IMR-90 (cell line): ENCODE data around the gene TTI1. TPM values are rescaled to one million over a fixed set of nuclear protein-coding genes. Genes with fewer than 3 reads are reported as not detected.
A peak's percentile ranks its signal among the peaks of the same experiment; 100 is the strongest.

Experiments used
- ATAC-seq: fragments of 200-7000 bp; cut with Tn5 transposase; 2 replicates; pipeline ENCODE4 v1.9.1; 2020; ENCODE audit warnings: low read depth, mild to moderate bottlenecking, moderate library complexity
- BruUV-seq: library from RNA; stranded (reverse); fragments of 400-500 nt; replicated peaks from 2 replicates; lab custom pipeline; 2021; lab: Mats Ljungman, UMichigan
- CTCF ChIA-PET: fragments of 300-600 bp; formaldehyde crosslinking; extraction: SDS; loops from one replicate; lab custom pipeline; 2021; ENCODE audit warnings: antibody characterized with exemption; lab: Yijun Ruan, JAX
- POLR2A ChIA-PET: fragments of 300-600 bp; sonication (Branson Sonifier 250); formaldehyde crosslinking; loops from one replicate; lab custom pipeline; 2022; ENCODE audit warnings: antibody characterized with exemption; ENCODE audit not compliant: unreplicated experiment; lab: Charles Lee
- DNase-seq: peaks from one replicate; pipeline ENCODE4 v3.0.0; 2013
- H2AFZ ChIP-seq: replicated peaks from 2 replicates; pipeline ENCODE3; 2013; ENCODE audit warnings: low read length, mild to moderate bottlenecking; ENCODE audit not compliant: poor library complexity
- H2AK5ac ChIP-seq: 2 replicates; pipeline ENCODE4 v1.6.1; 2013; ENCODE audit warnings: low read depth, low read length, inconsistent platforms
- H2AK9ac ChIP-seq: replicated peaks from 2 replicates; pipeline ENCODE3; 2013; ENCODE audit warnings: mild to moderate bottlenecking, low read depth, low read length, moderate library complexity; ENCODE audit not compliant: poor library complexity
- H2BK120ac ChIP-seq: 2 replicates; pipeline ENCODE4 v1.6.1; 2013; ENCODE audit warnings: low read depth, low read length, inconsistent platforms
- H2BK15ac ChIP-seq: 3 replicates; pipeline ENCODE4 v1.6.1; 2013; ENCODE audit warnings: low read depth, low read length, inconsistent platforms
- H2BK20ac ChIP-seq: 2 replicates; pipeline ENCODE4 v1.6.1; 2013; ENCODE audit warnings: low read depth, mild to moderate bottlenecking, inconsistent platforms, low read length, moderate library complexity
- H2BK5ac ChIP-seq: 2 replicates; pipeline ENCODE4 v1.6.1; 2013; ENCODE audit warnings: mild to moderate bottlenecking, low read depth, low read length, inconsistent platforms; ENCODE audit not compliant: poor library complexity, severe bottlenecking
- H3K14ac ChIP-seq: replicated peaks from 2 replicates; pipeline ENCODE4 v1.6.1; 2013; ENCODE audit warnings: low read depth, low read length, inconsistent platforms
- H3K18ac ChIP-seq: 2 replicates; pipeline ENCODE4 v1.6.1; 2013; ENCODE audit warnings: low read depth, low read length, control low read depth
- H3K23ac ChIP-seq: 2 replicates; pipeline ENCODE4 v1.6.1; 2013; ENCODE audit warnings: low read depth, low read length, inconsistent platforms
- H3K27ac ChIP-seq: 2 replicates; pipeline ENCODE4 v1.5.1; 2013; ENCODE audit warnings: mild to moderate bottlenecking, control low read depth, low read length; ENCODE audit not compliant: insufficient read depth
- H3K27me3 ChIP-seq: 2 replicates; pipeline ENCODE4 v1.6.1; 2013; ENCODE audit warnings: low read length; ENCODE audit not compliant: control insufficient read depth, insufficient read depth
- H3K36me3 ChIP-seq: 2 replicates; pipeline ENCODE4 v1.6.1; 2013; ENCODE audit warnings: low read length, mixed read lengths; ENCODE audit not compliant: control insufficient read depth, insufficient read depth
- H3K4ac ChIP-seq: 2 replicates; pipeline ENCODE4 v1.6.1; 2013; ENCODE audit warnings: low read depth, low read length, inconsistent platforms
- H3K4me1 ChIP-seq: 2 replicates; pipeline ENCODE4 v1.6.1; 2013; ENCODE audit warnings: low read length, mixed read lengths; ENCODE audit not compliant: control insufficient read depth, insufficient read depth
- H3K4me2 ChIP-seq: 2 replicates; pipeline ENCODE4 v1.6.1; 2013; ENCODE audit warnings: low read depth, mild to moderate bottlenecking, control low read depth, low read length, moderate library complexity
- H3K4me3 ChIP-seq: 2 replicates; pipeline ENCODE4 v1.5.1; 2013; ENCODE audit warnings: low read depth, mild to moderate bottlenecking, control low read depth, low read length, moderate library complexity; ENCODE audit not compliant: insufficient read depth
- H3K56ac ChIP-seq: 2 replicates; pipeline ENCODE4 v1.6.1; 2013; ENCODE audit warnings: low read length, inconsistent platforms; ENCODE audit not compliant: insufficient read depth; ENCODE audit errors: extremely low read depth
- H3K79me1 ChIP-seq, 2 experiments: 2 replicates each; pipeline ENCODE4 v1.6.1; 2013; ENCODE audit warnings: low read length in 2 of 2, inconsistent platforms in 1 of 2, low read depth in 1 of 2
- H3K9ac ChIP-seq: 2 replicates; pipeline ENCODE4 v1.6.1; 2013; ENCODE audit warnings: low read depth, low read length, control low read depth
- H3K9me1 ChIP-seq: 2 replicates; pipeline ENCODE4 v1.6.1; 2013; ENCODE audit warnings: low read length, inconsistent platforms; ENCODE audit not compliant: insufficient read depth
- H3K9me3 ChIP-seq: 2 replicates; pipeline ENCODE4 v1.6.1; 2013; ENCODE audit warnings: low read length; ENCODE audit not compliant: control insufficient read depth, insufficient read depth
- H4K20me1 ChIP-seq: 2 replicates; pipeline ENCODE4 v1.6.1; 2013; ENCODE audit warnings: low read length, inconsistent platforms; ENCODE audit not compliant: insufficient read depth
- H4K5ac ChIP-seq: 2 replicates; pipeline ENCODE4 v1.6.1; 2013; ENCODE audit warnings: mild to moderate bottlenecking, low read depth, low read length, control low read depth
- H4K8ac ChIP-seq, 2 experiments: 2 replicates each; pipeline ENCODE4 v1.6.1; 2013; ENCODE audit warnings: low read depth in 2 of 2, low read length in 2 of 2, control low read depth in 1 of 2, inconsistent platforms in 1 of 2
- H4K91ac ChIP-seq: 2 replicates; pipeline ENCODE4 v1.6.1; 2013; ENCODE audit warnings: low read depth, low read length, inconsistent platforms; ENCODE audit not compliant: insufficient read depth
- BHLHE40 ChIP-seq: fragments of 150-350 bp; IDR thresholded peaks from 2 replicates; pipeline ENCODE4 v1.6.1; 2016; ENCODE audit warnings: mild to moderate bottlenecking, low read depth, low read length
- CEBPB ChIP-seq: IDR thresholded peaks from 2 replicates; pipeline ENCODE4 v1.6.1; 2012; ENCODE audit warnings: low read depth, low read length, improper control_type of control experiment
- CHD1 ChIP-seq: IDR thresholded peaks from 2 replicates; pipeline ENCODE4 v1.6.1; 2012; ENCODE audit warnings: low read depth, low read length, improper control_type of control experiment
- FOS ChIP-seq: fragments of 150-350 bp; IDR thresholded peaks from 2 replicates; pipeline ENCODE4 v1.6.1; 2016; ENCODE audit warnings: low read depth, low read length
- MAZ ChIP-seq: IDR thresholded peaks from 2 replicates; pipeline ENCODE4 v1.6.1; 2012; ENCODE audit warnings: low read depth, mild to moderate bottlenecking, low read length, improper control_type of control experiment, moderate library complexity, borderline replicate concordance
- MXI1 ChIP-seq: IDR thresholded peaks from 2 replicates; pipeline ENCODE4 v1.6.1; 2012; ENCODE audit warnings: low read depth, mild to moderate bottlenecking, low read length, moderate library complexity, borderline replicate concordance
- NFE2L2 ChIP-seq: fragments of 150-350 bp; IDR thresholded peaks from 2 replicates; pipeline ENCODE4 v1.6.1; 2016; ENCODE audit warnings: low read depth, mild to moderate bottlenecking, low read length
- POLR2A ChIP-seq: IDR thresholded peaks from 2 replicates; pipeline ENCODE4 v1.6.1; 2012; ENCODE audit warnings: mild to moderate bottlenecking, low read depth, low read length
- RAD21 ChIP-seq: IDR thresholded peaks from 2 replicates; pipeline ENCODE4 v1.6.1; 2012; ENCODE audit warnings: low read length, improper control_type of control experiment
- RCOR1 ChIP-seq: IDR thresholded peaks from 2 replicates; pipeline ENCODE4 v1.6.1; 2012; ENCODE audit warnings: mild to moderate bottlenecking, low read length, improper control_type of control experiment; ENCODE audit not compliant: insufficient replicate concordance
- RFX5 ChIP-seq: IDR thresholded peaks from 2 replicates; pipeline ENCODE4 v1.8.0; 2012; ENCODE audit warnings: low read depth, mild to moderate bottlenecking, low read length, moderate library complexity
- SMC3 ChIP-seq: fragments of 150-350 bp; IDR thresholded peaks from 2 replicates; pipeline ENCODE4 v1.6.1; 2016; ENCODE audit warnings: low read depth, mild to moderate bottlenecking, antibody characterized with exemption, low read length, moderate library complexity
- dilution Hi-C: fragments of 300-500 bp; cut with HindIII; formaldehyde crosslinking; loops from one replicate; pipeline ENCODE4 v1.14.3; 2018; ENCODE audit warnings: low sequenced_read_pairs; ENCODE audit not compliant: unreplicated experiment
- in situ Hi-C: fragments of 300-500 bp; cut with MboI; formaldehyde crosslinking; loops from 3 replicates; pipeline ENCODE4 v1.14.3; 2019; ENCODE audit warnings: low sequenced_read_pairs, inconsistent platforms, mixed read lengths
- intact Hi-C: fragments of 100-400 bp; cut with micrococcal nuclease; formaldehyde crosslinking; loops from 2 replicates; pipeline ENCODE4 v1.10.0; 2022
- polyA plus RNA-seq, 3 experiments: library from polyadenylated mRNA; depleted of rRNA; stranded (reverse); fragments of >200 nt; gene quantifications; 2 replicates each; pipeline ENCODE4 v1.2.3, GENCODE V29; 2012; ENCODE audit warnings: low replicate concordance in 1 of 3
- total RNA-seq: library from RNA; depleted of rRNA; stranded (reverse); fragments of >200 nt; gene quantifications from 2 replicates; pipeline ENCODE4 v1.2.3, GENCODE V29; 2012
- TF ChIP-seq, protein P1 (sequence below): conservative IDR thresholded peaks from 2 replicates; pipeline ENCODE4 v1.5.1; 2012; ENCODE audit warnings: mild to moderate bottlenecking, low read depth, low read length, improper control_type of control experiment

Gene TTI1
- total and polyA plus RNA-seq, 2 of the 4 experiments (the other 2 are of a cell fraction) = 12.5 to 17.6 TPM

DNA sequence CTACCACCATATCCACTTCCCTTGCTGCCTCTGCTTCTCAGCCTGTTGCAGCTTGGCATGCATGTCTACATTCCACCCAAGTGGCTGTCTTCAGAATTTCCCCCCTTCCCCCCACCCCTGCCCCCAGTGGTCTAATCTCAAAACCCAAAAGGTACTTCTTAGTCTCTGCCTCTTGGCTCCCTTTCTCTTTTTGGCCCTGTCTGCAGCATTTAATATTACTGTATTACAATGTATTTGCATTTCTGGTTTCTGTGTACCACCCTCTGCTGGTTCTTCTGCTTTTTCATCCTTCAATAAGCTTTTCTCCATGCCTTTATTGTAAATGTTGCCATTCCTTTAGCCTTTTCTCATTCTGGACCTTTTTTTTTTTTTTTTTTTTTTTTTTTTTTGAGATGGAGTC, 43.3 kb upstream of the TTI1 start:
- Histone ChIP-seq H4K8ac (peak overlapping the region; percentile 60 to 73), H2BK20ac (peak overlapping the region; percentile 80; the same call in 1 of the 2 replicates), H3K9me1 (peaks cover 19% of the 10 kb centered on the region), H2AK5ac (peak overlapping the region; percentile 87), H4K5ac (peak overlapping the region; percentile 92), H3K4me2 (peak overlapping the region; percentile 40; the same call in 1 of the 2 replicates), H3K36me3 (peaks cover 10% of the 10 kb centered on the region), H3K79me1 (peaks cover 30 to 57% of the 10 kb centered on the region in 2 experiments), H3K4ac (peak overlapping the region; percentile 70; the same call in 1 of the 2 replicates), H3K27me3 (no peaks in the 10 kb centered on the region), H4K91ac (peak overlapping the region; percentile 67; the same call in 1 of the 2 replicates), H2AK9ac (no peak overlapping the region), H3K23ac (peak overlapping the region; percentile 26; the same call in 1 of the 2 replicates), H3K9me3 (peaks cover 2% of the 10 kb centered on the region; the same call in 1 of the 2 replicates), H3K18ac (peak overlapping the region; percentile 95), H3K27ac (peak overlapping the region; percentile 41; the same call in 1 of the 2 replicates), H4K20me1 (no peaks in the 10 kb centered on the region), H3K4me1 (peaks cover 21% of the 10 kb centered on the region), H3K56ac (no peak overlapping the region), H2BK5ac (peak overlapping the region; percentile 53), H3K14ac (peak overlapping the region; percentile 35), H2BK15ac (peak overlapping the region; percentile 71; the same call in 1 of the 3 replicates), H3K4me3 (no peak overlapping the region), H2AFZ (no peak overlapping the region), H2BK120ac (peak overlapping the region; percentile 54; the same call in 1 of the 2 replicates), H3K9ac (no peak overlapping the region)
- ATAC-seq = no peak
- intact Hi-C loops (no loop called here), in situ Hi-C loops (loop anchor here (5.0 kb wide), 1 partner anchor 91 kb away; the partner anchor contains the start of gene TGM2), dilution Hi-C loops (no loop called here)
- DNase-seq = no peak
- ChIA-PET POLR2A (no interaction called here), CTCF (no interaction called here)
- TF ChIP-seq RCOR1 (no peak), RAD21 (no peak), NFE2L2 (no peak), CHD1 (no peak), CEBPB (no peak), MAZ (no peak), POLR2A (no peak), FOS (no peak), MXI1 (no peak), BHLHE40 (no peak), SMC3 (no peak), RFX5 (no peak)
- TF ChIP-seq, protein P1, sequence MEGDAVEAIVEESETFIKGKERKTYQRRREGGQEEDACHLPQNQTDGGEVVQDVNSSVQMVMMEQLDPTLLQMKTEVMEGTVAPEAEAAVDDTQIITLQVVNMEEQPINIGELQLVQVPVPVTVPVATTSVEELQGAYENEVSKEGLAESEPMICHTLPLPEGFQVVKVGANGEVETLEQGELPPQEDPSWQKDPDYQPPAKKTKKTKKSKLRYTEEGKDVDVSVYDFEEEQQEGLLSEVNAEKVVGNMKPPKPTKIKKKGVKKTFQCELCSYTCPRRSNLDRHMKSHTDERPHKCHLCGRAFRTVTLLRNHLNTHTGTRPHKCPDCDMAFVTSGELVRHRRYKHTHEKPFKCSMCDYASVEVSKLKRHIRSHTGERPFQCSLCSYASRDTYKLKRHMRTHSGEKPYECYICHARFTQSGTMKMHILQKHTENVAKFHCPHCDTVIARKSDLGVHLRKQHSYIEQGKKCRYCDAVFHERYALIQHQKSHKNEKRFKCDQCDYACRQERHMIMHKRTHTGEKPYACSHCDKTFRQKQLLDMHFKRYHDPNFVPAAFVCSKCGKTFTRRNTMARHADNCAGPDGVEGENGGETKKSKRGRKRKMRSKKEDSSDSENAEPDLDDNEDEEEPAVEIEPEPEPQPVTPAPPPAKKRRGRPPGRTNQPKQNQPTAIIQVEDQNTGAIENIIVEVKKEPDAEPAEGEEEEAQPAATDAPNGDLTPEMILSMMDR = no peak
- no TSS peak for BruUV-seq
